NCI-H2171 (cell line): ENCODE measurements around the gene GATD1.

ENCODE experiments used
- DNase-seq: peaks from one replicate; lab custom pipeline; 2025; lab: John Stamatoyannopoulos, UW

GATD1 gene, protein sequence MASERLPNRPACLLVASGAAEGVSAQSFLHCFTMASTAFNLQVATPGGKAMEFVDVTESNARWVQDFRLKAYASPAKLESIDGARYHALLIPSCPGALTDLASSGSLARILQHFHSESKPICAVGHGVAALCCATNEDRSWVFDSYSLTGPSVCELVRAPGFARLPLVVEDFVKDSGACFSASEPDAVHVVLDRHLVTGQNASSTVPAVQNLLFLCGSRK

DNA sequence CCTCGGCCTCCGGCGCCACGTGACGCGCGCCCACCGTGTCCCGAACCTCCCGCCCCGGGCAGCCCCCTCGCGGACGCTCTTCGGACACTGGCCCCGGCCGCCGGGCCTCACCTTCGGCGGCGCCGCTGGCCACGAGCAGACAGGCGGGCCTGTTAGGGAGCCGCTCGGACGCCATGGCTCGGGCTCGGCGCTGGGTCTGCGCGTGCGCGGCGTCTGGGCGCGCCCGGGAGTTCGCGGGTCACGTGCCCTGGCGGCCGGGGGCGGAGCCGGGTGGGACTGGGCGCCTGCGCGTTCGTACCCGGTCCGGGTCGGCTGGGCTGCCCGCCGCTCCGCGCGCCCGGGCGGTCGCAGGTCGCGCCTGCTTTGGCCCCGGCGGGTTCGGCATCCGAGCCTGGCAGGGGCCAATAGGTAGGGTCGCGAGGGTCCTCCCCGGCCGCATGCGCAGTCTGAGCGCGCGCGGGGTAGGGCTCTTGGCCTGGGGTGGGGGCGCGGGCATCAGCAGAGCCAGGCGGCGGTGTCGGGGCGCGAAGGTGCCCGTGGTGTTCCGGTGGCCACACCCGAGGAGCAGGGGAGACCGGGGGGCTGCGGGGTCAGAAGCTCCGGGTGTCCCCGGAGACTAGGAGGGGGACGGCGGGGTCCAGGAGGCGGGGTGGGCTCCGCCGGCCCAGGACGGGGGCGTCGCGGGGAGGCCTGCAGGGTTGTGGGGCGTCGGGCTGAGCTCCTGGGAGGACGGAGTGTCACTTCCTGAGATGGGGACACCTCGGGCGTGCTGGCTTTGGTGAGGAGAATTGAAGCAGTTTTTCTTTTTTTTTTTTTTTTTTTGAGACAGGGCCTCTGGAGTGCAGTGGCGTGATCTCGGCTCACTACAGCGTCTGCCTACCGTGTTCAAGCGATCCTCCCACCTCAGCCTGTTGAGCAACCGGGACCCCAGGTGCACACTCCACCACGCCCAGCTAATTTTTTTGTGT is at the start of gene GATD1:
Gene GATD1 (minus strand): TSS at position 200 of the 968 bp plus-strand sequence. CDS start 25 bp downstream, at position 175.
- DNase-seq: peak; percentile 45

DNA sequence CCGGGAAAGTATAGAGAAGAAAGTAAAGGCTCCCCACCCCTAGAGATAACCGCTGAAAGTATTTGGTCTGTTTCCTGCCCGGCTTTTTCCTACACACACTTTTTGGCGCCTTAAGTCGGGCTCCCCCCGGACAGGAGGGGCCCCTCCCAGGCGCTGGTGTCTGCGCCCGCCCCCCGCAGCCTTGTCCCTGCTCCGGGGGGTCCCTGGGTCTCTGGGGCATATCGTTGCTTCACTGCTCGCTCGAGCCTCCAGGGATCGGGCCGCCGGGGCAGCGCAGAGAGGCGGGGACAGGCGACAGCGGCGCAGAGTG is 49.5 kb upstream of the GATD1 start:
- DNase-seq: no peak

DNA sequence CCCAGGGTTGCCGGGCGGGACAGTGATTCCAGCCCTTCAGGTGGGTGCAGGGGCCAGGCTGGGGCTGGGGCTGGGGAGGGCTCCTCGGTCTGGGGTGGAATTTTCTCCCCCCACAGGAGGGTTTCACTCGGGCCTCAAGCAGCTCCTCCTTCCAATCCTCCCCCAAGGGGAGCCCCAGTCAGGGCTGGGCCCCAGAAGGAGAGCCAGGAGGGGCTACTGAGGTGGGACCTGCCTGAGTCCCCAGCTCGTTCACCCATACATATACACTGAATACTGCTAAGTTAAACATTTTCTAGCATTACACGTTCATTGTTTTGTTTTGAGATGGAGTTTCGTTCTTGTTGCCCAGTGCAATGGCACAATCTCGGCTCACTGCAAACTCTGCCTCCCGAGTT is 48.9 kb upstream of the GATD1 start:
- DNase-seq: no peak

DNA sequence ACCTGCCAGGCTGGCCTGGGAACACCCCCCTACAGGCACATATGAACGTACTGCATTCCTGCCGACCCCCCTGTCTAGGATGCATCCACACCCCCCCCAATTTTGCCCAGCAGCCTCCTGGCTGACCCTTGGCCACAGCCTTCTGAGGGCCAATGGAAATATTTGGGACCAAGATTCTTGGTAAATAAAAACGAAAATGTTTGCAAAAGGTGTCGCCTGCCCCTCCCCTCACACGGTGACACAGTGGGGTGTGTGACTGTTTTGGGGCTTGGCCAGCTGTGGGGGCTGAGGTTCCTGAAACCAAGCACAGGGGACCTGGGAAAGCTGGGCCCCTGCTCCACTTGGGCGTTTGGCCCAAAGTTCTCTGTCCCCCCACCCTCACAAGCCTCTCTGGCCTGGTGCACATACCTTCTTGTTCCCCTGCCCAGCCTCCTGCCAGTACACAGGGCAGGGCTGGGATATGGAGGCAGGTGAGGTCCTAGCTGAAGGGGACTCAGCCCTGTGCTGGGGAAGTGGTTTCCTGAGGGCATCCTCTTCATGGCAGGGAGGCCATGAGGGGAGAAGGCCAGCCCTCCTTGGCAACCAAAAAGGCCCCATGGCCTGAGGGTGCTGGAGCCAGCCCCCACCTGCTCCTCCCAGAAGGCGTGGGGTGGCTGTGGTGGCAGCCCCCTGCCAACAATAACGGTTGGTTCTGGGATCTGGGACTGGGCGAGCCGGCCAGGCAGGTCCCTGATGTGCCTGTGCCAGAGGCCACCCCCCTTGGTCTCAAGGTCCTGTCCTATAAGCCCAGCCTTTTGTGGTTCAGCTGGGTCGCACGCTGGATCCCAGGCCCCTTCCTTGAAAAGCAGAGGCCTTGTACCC is 48.3 kb upstream of the GATD1 start:
- no peak for DNase-seq

DNA sequence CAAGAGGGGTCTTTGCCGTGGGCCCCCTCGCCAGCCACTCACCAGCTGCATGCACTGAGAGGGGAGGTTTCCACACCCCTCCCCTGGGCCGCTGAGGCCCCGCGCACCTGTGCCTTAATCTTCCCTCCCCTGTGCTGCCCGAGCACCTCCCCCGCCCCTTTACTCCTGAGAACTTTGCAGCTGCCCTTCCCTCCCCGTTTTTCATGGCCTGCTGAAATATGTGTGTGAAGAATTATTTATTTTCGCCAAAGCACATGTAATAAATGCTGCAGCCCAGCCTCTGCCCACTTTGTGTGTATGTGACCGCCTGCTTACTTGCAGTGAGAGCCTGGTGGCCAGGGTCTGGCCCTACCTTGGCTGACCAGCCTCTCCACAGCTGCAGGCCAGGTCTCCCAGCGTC is 47.7 kb upstream of the GATD1 start:
- no peak for DNase-seq

DNA sequence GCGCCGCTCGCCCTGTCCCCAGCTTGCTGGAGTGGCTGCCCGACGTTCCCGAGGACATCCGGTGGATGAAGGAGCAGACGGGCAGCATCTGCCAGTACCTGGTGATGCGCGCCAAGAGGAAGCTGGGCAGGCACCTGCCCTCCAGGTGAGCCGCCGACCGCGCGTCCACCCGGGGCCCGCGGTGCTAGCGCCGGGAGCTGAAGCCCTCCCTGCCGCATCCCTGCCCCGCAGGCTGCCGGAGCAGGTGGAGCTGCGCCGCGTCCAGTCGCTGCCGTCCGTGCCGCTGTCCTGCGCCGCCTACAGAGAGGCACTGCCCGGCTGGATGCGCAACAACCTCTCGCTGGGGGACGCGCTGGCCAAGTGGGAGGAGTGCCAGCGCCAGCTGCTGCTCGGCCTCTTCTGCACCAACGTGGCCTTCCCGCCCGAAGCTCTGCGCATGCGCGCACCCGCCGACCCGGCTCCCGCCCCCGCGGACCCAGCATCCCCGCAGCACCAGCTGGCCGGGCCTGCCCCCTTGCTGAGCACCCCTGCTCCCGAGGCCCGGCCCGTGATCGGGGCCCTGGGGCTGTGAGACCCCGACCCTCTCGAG is 47.1 kb upstream of the GATD1 start:
- DNase-seq: no peak

DNA sequence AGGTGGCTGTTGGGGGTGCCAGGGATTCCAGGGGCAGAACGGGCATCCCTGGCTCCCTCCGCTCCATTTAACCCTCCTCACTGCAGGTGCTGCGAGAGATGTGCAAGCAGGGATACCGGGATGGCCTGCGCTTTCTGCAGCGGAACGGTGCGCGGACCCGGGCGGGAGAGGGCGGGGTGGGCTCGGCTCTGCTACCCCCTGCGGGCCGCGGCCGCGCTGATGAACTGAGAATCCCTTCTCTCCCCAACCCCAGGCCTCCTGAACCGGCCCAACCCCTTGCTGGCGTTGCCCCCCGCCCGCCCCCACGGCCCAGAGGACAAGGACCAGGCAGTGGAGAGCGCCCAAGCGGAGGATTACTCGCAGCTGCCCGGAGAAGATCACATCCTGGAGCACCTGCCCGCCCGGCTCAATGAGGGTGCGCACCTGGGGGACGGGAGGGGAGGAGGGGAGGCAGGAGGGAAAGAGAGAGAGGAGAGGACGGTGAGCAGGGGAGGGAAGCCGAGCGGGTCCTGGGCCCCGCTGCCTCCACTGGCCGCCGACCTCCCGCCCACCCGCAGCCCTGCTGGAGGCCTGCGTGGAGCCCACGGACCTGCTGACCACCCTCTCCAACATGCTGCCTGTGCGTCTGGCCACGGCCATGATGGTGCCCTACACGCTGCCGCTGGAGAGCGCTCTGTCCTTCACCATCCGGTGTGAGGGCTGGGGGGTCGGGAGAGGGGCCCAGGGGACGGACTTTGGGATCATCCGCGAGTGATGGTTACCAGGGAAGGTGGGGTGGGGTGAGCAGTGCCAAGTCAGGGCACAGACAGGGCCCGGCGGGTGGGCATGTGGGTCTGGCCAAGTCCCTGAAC is 46.4 kb upstream of the GATD1 start:
- DNase-seq: no peak

DNA sequence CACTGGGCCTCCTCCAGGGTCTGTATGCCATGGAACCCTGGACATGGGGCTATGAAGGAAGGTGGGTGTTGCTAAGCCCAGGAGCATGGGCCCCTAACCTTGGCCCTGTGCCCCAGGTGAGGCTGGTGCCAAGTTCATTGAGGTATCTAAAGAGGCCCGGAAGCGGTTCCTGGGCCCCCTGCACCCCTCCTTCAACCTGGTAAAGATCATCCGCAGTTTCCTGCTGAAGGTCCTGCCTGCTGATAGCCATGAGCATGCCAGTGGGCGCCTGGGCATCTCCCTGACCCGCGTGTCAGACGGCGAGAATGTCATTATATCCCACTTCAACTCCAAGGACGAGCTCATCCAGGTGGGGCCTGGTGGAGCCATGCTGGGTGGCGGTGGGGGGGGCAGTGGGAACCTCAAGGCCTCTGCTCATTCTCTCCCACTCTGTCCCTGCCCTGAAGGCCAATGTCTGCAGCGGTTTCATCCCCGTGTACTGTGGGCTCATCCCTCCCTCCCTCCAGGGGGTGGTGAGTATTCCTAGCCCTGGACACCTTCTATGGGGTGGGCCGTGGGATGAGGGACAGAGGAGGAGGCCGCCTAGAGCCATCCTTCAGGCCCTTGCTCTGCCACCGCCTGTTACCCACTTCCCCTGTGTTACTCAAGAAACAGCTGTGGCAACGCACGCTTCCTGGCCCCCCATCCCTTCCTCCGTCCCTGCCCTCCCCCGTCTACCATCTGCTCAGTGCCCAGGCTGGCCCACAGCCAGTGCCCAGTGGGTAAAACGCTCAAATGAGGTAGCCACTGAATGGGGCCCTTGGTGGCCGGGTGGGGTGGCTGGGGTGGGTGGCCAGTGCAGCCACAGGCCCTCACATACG is 44.5 kb upstream of the GATD1 start:
- DNase-seq: no peak

DNA sequence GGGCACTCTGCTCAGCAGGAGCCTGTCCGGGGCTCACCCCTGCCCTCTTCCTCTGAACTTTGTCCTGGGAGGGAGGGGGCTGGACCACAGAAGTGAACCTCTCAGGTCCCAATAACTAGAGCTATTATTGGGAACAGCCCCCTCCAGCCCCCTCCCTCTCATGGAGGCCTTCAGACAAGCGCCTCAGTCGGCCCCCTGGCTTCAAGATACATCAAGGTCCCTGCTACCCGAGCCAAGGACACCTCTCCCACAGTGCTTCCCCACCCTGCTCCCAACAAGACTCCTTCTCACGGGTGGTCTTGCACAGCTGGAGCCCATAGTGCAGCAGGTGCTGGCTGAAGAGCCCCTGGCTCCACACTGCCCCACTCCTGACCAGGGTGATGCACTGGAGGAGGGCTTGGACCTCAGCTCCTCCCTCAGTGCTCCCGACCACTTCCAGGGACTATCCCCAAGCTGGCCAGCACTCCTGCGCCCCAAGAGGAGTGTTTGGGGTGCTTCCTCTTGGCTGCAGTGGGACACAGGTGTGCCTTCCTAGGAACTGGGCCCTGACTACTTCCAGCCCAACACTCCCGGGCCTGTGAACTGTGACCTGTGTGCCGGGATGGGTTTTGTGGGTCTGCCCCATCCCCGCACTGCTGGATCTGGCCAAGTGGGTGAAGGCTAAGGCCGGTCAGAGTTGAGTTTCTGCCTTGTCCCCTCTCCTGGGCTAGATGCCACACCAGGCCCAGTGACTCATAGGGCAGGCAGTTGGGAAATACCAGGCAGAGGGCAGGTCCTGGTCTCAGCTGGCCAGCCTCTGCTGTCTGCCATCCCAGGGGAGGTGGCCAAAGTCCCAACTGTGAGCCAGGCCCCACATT is 43.6 kb upstream of the GATD1 start:
- DNase-seq: no peak

DNA sequence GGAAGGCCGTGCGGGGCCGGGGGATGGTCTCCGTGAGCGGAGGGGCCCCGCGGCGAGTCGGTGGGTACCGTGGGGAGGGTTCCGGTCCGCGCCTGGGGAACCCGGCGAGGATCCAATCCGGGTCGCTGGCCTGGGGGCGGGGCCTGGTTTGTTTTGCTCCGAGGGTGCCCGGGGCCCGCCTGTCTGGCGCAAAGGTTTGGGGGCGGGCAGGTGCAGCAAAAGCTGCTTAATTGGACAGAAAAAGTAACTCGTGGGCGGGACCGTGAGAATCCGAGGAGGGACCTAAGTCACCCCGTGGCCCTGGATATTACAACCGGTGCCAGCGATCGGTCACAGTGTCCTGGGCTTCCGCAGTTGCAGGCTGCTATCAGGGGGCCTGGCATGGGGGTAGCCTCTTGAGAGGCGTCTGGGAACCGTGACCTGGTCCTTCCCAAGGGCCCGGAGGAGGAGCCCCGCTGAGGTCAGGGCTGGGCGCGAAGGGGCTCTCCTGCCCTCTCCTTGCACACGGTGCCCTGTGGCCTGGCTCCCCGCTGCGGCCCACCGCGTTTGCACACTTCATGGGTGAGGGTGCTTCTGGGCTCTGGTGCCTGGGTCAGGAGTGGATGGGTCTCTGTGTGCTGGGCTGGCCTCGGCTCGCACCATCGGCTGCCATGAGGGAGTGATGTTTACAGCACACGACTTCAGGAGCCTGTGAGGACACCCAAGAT is 42.8 kb upstream of the GATD1 start:
- DNase-seq: peak; percentile 57

DNA sequence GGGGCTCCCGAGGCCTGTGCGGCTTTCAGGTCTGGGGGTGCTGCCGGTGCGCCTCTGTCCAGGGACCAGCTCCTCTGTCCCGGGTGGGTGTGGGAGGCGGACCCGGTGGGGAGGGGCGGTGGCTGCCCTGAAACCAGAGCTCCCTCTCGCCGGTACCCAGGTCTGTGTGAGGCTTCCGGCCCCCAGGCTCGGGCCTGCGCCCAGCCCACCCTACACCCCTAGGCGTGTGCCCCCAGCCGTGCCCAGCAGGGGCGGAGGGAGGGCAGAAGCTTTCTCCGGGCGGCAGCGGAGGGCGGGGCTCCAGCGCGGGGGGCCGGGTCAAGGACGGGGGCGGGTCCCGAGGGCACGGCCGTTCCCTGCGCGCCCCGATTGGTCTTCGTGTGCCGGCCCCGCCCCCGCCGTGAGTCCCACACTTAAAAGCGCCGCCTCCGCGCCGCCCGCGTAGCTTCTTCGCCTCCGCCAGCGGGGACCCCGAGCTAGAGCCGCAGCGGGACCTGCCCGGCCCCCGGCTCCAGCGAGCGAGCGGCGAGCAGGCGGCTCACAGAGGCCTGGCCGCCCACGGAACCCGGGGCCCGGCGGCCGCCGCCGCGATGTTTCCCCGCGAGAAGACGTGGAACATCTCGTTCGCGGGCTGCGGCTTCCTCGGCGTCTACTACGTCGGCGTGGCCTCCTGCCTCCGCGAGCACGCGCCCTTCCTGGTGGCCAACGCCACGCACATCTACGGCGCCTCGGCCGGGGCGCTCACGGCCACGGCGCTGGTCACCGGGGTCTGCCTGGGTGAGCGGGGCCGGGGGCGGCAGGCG is 42.0 kb upstream of the GATD1 start:
- peak; percentile 77 for DNase-seq

DNA sequence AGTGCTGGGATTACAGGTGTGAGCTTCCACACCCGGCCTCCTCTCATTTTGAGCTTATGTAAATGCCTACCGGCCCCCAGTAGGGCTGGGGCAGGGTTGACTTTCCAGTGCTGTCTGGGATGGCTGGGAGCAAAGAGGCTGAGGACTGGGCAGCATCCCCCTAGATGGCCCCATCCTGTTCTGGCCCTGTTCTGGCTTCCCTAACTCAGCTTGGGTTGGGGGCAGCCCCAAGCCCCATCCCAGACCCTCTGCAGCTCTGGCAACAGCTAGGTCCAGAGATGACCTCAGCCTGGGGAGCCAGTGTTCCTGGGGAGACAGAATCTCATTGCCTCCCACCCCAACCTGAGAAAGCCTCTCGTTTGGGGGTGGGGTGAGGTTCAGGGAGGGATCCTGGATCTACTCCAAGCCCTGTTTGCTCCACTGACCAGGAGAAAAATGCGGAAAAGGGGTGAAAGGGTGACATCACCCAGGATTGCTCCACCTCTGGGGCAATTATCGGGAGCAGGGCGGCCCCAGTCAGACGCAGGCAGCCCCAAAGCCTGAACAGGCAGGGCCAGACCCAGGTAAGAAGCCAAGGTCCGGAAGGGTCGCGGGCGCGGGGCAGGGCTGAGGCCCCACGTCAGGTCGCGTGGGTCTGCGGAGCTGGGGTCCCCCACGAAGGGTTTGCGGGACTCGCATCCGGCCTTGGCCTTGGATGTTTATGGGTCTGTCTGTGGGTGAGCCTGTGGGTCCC is 41.3 kb upstream of the GATD1 start, which contains the start of gene PNPLA2:
Gene PNPLA2 (plus strand): TSS at position 519 of the 733 bp plus-strand sequence. CDS start 805 bp downstream, outside the sequence.
- DNase-seq: no peak

DNA sequence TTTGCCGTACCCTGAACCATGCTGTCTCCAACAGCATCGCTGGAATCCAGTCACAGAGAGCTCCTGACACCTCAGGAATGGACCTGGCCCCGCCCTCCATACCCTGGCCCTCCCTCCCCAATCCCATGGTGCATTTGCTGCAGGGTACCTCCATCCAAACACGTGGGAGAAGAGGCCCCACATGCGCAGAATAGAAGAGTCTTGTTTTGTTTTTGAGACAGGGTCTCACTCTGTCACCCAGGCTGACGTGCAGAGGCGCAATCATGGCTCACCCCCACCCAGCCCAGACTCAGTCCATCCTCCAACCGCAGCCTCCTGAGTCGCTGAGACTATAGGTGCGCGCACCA is 39.1 kb upstream of the GATD1 start:
- DNase-seq: no peak

DNA sequence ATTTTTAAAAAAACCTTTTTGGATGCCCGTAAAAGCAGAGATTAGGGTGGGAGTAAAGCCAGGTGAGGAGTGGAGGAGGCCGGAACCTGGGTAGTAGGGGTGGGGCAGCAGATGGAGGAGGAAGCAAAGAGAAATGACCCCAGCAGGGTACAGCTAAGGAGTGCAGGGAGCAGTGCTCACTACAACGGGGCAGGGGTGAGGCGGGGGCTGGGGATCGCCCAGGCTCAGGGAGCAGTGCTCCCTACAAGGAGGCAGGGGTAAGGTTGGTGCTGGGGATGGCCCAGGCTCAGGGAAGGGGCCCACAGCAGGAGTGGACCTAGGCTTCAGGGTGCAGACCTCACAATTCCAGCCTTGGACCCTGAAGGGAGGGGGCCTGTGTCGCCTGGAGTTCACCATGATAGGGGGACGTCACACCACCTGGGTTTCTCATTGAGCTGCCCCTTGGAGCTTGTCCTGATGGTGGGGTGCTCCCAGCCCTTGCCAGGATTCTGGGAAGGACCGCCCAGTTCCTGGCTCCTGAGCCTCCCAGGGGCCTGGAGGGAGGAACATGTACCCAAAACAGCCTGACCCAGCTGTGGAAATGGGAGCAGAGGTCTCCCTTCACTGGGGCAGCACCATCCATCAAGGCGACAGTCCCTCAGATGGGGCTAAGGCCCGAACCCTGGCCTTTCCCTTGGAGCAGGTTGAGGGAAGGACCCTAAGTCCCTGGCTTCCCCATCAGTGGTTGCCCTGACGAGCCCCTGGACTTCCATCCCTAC is 38.6 kb upstream of the GATD1 start:
- no peak for DNase-seq

DNA sequence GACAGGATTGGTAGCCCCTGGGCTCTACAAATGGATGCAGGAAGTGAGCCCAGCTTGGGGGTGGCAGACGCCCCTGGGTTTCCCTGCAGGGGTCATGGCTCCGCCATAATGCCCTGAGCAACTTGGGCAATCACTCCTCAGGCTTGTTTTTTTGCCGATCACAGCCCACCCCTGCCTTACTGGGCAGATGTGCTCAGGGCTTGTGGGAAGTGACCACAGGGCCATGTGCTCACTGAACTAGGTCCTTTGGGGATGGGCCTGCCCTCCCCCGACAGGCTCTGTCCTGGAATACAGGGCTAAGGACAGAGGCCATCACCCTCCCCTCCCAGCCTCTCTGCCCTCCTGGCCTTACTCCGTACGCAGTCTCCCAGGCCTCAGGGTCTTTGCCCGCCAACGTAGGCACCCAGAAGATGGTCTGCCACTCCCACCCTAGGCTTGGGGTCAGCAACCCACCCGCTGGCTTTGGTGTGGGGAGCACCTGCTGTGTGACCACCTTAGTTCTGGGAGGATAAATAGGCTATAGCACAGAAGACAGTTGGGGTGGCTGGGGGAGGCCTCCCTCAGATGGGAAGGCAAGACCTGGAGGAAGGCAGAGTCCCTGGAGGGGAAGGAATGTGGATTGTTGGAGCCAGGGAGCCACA is 36.3 kb upstream of the GATD1 start:
- DNase-seq: no peak

DNA sequence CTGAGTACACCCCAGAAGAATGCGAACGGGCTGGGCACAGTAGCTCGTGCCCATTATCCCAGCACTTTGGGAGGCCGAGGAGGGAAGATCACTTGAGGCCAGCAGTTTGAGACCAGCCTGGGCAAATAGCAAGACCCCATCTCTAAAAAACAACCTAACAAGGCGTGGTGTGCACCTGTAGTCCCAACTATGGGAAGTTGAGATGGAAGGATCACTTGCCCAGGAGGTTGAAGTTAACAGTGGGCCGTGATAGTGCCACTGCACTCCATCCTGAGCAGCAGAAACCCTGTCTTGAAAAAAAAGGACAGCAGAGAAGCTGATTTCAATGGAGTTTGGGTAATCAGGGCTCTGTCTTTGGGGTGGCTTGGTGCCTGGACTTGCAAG is 35.8 kb upstream of the GATD1 start:
- DNase-seq: no peak
